HG03565 (cell line): ENCODE results near the gene JAZF1.
"Not testable (repeated sequence)": the region's sequence is repeated elsewhere in the genome, so short reads cannot be mapped to it uniquely, and the experiment has no call there.

Source experiments
- ATAC-seq: cut with Tn5 transposase; IDR thresholded peaks from one replicate; pipeline ENCODE4 v1.9.1; 2021; ENCODE audit warnings: mild to moderate bottlenecking, moderate library complexity; ENCODE audit not compliant: unreplicated experiment

The JAZF1 gene

GRCh38 chr7:28018020-28018419 is 162.6 kb downstream of the JAZF1 start:
- ATAC-seq: no peak

- ATAC-seq: no peak
These were observed 163.2 kb downstream of the JAZF1 start for GRCh38 chr7:28017372-28017771.

GRCh38 chr7:28016297-28016696 is 164.3 kb downstream of the JAZF1 start:
- ATAC-seq: no peak

GRCh38 chr7:28015169-28015568 is 165.4 kb downstream of the JAZF1 start:
- ATAC-seq: no peak

GRCh38 chr7:28014340-28014739 is 166.3 kb downstream of the JAZF1 start:
- not testable (repeated sequence) for ATAC-seq

- no peak for ATAC-seq
These were observed 167.2 kb downstream of the JAZF1 start for GRCh38 chr7:28013441-28013840.

GRCh38 chr7:28013019-28013418 is 167.6 kb downstream of the JAZF1 start:
- no peak for ATAC-seq

- no peak for ATAC-seq
These were observed 171.7 kb downstream of the JAZF1 start for GRCh38 chr7:28008911-28009310.

- ATAC-seq: no peak
These were observed 172.4 kb downstream of the JAZF1 start for GRCh38 chr7:28008171-28008570.

GRCh38 chr7:28006491-28006890 is 174.1 kb downstream of the JAZF1 start:
- ATAC-seq: no peak

- ATAC-seq: no peak
These were observed 174.8 kb downstream of the JAZF1 start for GRCh38 chr7:28005847-28006231.

- ATAC-seq: no peak
These were observed 175.3 kb downstream of the JAZF1 start for GRCh38 chr7:28005075-28005846.

GRCh38 chr7:28003408-28003807 is 177.2 kb downstream of the JAZF1 start:
- no peak for ATAC-seq

GRCh38 chr7:28002638-28003037 is 178.0 kb downstream of the JAZF1 start:
- ATAC-seq: no peak

GRCh38 chr7:28001896-28002295 is 178.7 kb downstream of the JAZF1 start:
- ATAC-seq: no peak

GRCh38 chr7:27999829-28000228 is 180.8 kb downstream of the JAZF1 start:
- ATAC-seq: no peak

- ATAC-seq: no peak
These were observed 182.2 kb downstream of the JAZF1 start for GRCh38 chr7:27998382-27998781.

- ATAC-seq: no peak
These were observed 183.3 kb downstream of the JAZF1 start for GRCh38 chr7:27997188-27997707.

GRCh38 chr7:27996141-27996540 is 184.5 kb downstream of the JAZF1 start:
- no peak for ATAC-seq

- no peak for ATAC-seq
These were observed 185.4 kb downstream of the JAZF1 start for GRCh38 chr7:27995228-27995627.

GRCh38 chr7:27994639-27995038 is 186.0 kb downstream of the JAZF1 start:
- ATAC-seq: no peak

GRCh38 chr7:27992755-27993493 is 187.7 kb downstream of the JAZF1 start:
- no peak for ATAC-seq
